Right lobe of liver (tissue), 4 donors: ENCODE results near the gene RGS6.

Experiments
- CTCF ChIP-seq, 4 donors: fragments of 200-600 bp in 3 of 4; fragments of 450-650 bp in 1 of 4; IDR thresholded peaks; one replicate each; pipeline versions ENCODE4 v1.5.1 to v1.8.0; 2016 to 2022; ENCODE audit warnings: antibody characterized with exemption in 4 of 4, mild to moderate bottlenecking in 2 of 4
- POLR2A ChIP-seq: fragments of 450-650 bp; IDR thresholded peaks from one replicate; pipeline ENCODE4 v1.6.1; 2017; ENCODE audit warnings: antibody characterized with exemption, mild to moderate bottlenecking
- donor health status: DM: no; HTN: no; CAD: no.
- donor health status: DM: no; HTN: no; CAD: no.
- donor health status: DM: no; HTN: yes; CAD: no.

- TF ChIP-seq CTCF (IDR thresholded peaks at IDR 0.05) (no peak), POLR2A (no peak)
These were observed 676.4 kb downstream of the RGS6 start for GRCh38 chr14:72608391-72609204.
